H9 (cell line): ENCODE data around the gene RNASET2. TPM values are rescaled to one million over a fixed set of nuclear protein-coding genes. Genes with fewer than 3 reads are reported as not detected.

Experiments used
- DNase-seq: peaks from one replicate; pipeline ENCODE4 v3.0.0-alpha.2; 2017
- H2AFZ ChIP-seq: one replicate; pipeline ENCODE4 v1.6.1; 2013; ENCODE audit warnings: mild to moderate bottlenecking, low read length, control low read depth, moderate library complexity
- H2AK5ac ChIP-seq: 2 replicates; pipeline ENCODE4 v1.6.1; 2013; ENCODE audit warnings: low read length, control low read depth, mixed read lengths; ENCODE audit not compliant: insufficient read length
- H2BK120ac ChIP-seq: one replicate; pipeline ENCODE4 v1.6.1; 2013; ENCODE audit warnings: low read depth, mild to moderate bottlenecking, low read length, control low read depth, inconsistent platforms; ENCODE audit not compliant: poor library complexity, severe bottlenecking
- H2BK12ac ChIP-seq: 2 replicates; pipeline ENCODE4 v1.6.1; 2013; ENCODE audit warnings: low read length, control low read depth, mixed read lengths, low read depth; ENCODE audit not compliant: insufficient read length
- H2BK15ac ChIP-seq: 2 replicates; pipeline ENCODE4 v1.6.1; 2013; ENCODE audit warnings: low read depth, low read length, control low read depth
- H2BK20ac ChIP-seq: one replicate; pipeline ENCODE4 v1.6.1; 2013; ENCODE audit warnings: low read depth, mild to moderate bottlenecking, low read length, control low read depth, inconsistent platforms; ENCODE audit not compliant: poor library complexity, severe bottlenecking
- H2BK5ac ChIP-seq: 2 replicates; pipeline ENCODE4 v1.6.1; 2013; ENCODE audit warnings: low read length, control low read depth, mixed read lengths; ENCODE audit not compliant: insufficient read length
- H3K14ac ChIP-seq: 2 replicates; pipeline ENCODE4 v1.6.1; 2013; ENCODE audit warnings: low read length, control low read depth; ENCODE audit not compliant: insufficient read depth
- H3K18ac ChIP-seq: 2 replicates; pipeline ENCODE4 v1.6.1; 2013; ENCODE audit warnings: low read depth, mild to moderate bottlenecking, mixed read lengths, low read length, control low read depth; ENCODE audit not compliant: insufficient read length
- H3K23ac ChIP-seq: 2 replicates; pipeline ENCODE4 v1.6.1; 2013; ENCODE audit warnings: low read length, control low read depth, mixed read lengths, low read depth; ENCODE audit not compliant: insufficient read length
- H3K23me2 ChIP-seq: 2 replicates; pipeline ENCODE4 v1.6.1; 2013; ENCODE audit warnings: low read depth, mild to moderate bottlenecking, mixed read lengths, low read length, control low read depth; ENCODE audit not compliant: insufficient read length, poor library complexity, severe bottlenecking
- H3K27ac ChIP-seq: 2 replicates; pipeline ENCODE4 v1.5.1; 2013; ENCODE audit warnings: low read length, control low read depth, mixed read lengths, low read depth; ENCODE audit not compliant: insufficient read length
- H3K27me3 ChIP-seq: 2 replicates; pipeline ENCODE4 v1.6.1; 2013; ENCODE audit warnings: low read length, control low read depth, inconsistent platforms; ENCODE audit not compliant: insufficient read depth
- H3K4ac ChIP-seq: 2 replicates; pipeline ENCODE4 v1.6.1; 2013; ENCODE audit warnings: low read depth, mild to moderate bottlenecking, control low read depth, inconsistent platforms, low read length, moderate library complexity
- H3K4me1 ChIP-seq: 2 replicates; pipeline ENCODE4 v1.6.1; 2013; ENCODE audit warnings: low read length, control low read depth, inconsistent platforms; ENCODE audit not compliant: insufficient read depth
- H3K4me2 ChIP-seq: 2 replicates; pipeline ENCODE4 v1.6.1; 2013; ENCODE audit warnings: low read length, control low read depth, mixed read lengths; ENCODE audit not compliant: insufficient read length, insufficient read depth
- H3K56ac ChIP-seq: 2 replicates; pipeline ENCODE4 v1.6.1; 2013; ENCODE audit warnings: low read depth, mild to moderate bottlenecking, mixed read lengths, low read length, control low read depth; ENCODE audit not compliant: insufficient read length
- H3K79me1 ChIP-seq: 2 replicates; pipeline ENCODE4 v1.6.1; 2013; ENCODE audit warnings: low read depth, mild to moderate bottlenecking, moderate library complexity, low read length, control low read depth, inconsistent platforms; ENCODE audit not compliant: insufficient read depth, poor library complexity, severe bottlenecking
- H3K79me2 ChIP-seq: 2 replicates; pipeline ENCODE4 v1.6.1; 2013; ENCODE audit warnings: low read length, control low read depth, inconsistent platforms; ENCODE audit not compliant: insufficient read depth
- H3K9ac ChIP-seq: 2 replicates; pipeline ENCODE4 v1.6.1; 2013; ENCODE audit warnings: low read length, control low read depth, mixed read lengths; ENCODE audit not compliant: insufficient read length; ENCODE audit errors: extremely low read depth
- H3K9me3 ChIP-seq: one replicate; pipeline ENCODE4 v1.6.1; 2013; ENCODE audit warnings: low read depth, low read length, inconsistent platforms; ENCODE audit not compliant: control insufficient read depth
- H3T11ph ChIP-seq: one replicate; pipeline ENCODE4 v1.6.1; 2013; ENCODE audit warnings: mild to moderate bottlenecking, low read length, control low read depth, inconsistent platforms
- H4K20me1 ChIP-seq: one replicate; pipeline ENCODE4 v1.6.1; 2013; ENCODE audit not compliant: control insufficient read depth, insufficient read length, insufficient read depth
- H4K5ac ChIP-seq: 2 replicates; pipeline ENCODE4 v1.6.1; 2013; ENCODE audit warnings: low read depth, mild to moderate bottlenecking, mixed read lengths, low read length, control low read depth; ENCODE audit not compliant: insufficient read length
- H4K8ac ChIP-seq: replicated peaks from 2 replicates; pipeline ENCODE4 v1.6.1; 2013; ENCODE audit warnings: low read length, control low read depth, mixed read lengths, low read depth; ENCODE audit not compliant: insufficient read length
- H4K91ac ChIP-seq: 2 replicates; pipeline ENCODE4 v1.6.1; 2013; ENCODE audit warnings: low read depth, mild to moderate bottlenecking, moderate library complexity, mixed read lengths, low read length, control low read depth; ENCODE audit not compliant: insufficient read length
- H3K27ac Mint-ChIP-seq, 3 experiments: 2 replicates in 2 of 3; 3 replicates in 1 of 3; pipeline ENCODE4 v1.8.0; 2020 to 2021; ENCODE audit warnings: mixed read lengths in 3 of 3, mild to moderate bottlenecking in 1 of 3, moderate library complexity in 1 of 3
- H3K27me3 Mint-ChIP-seq: 2 replicates; pipeline ENCODE4 v1.8.0; 2021; ENCODE audit warnings: low read depth, mild to moderate bottlenecking, moderate library complexity, mixed read lengths
- H3K36me3 Mint-ChIP-seq, 3 experiments: 2 replicates in 2 of 3; 3 replicates in 1 of 3; pipeline ENCODE4 v1.8.0; 2020 to 2021; ENCODE audit warnings: low read depth in 3 of 3, mixed read lengths in 3 of 3; ENCODE audit not compliant: insufficient read depth in 1 of 3
- H3K4me1 Mint-ChIP-seq, 2 experiments: 2 replicates each; pipeline ENCODE4 v1.8.0; 2020; ENCODE audit warnings: mixed read lengths in 2 of 2
- H3K4me3 Mint-ChIP-seq, 2 experiments: 2 replicates in 1 of 2; 3 replicates in 1 of 2; pipeline ENCODE4 v1.8.0; 2020 to 2021; ENCODE audit warnings: mild to moderate bottlenecking in 2 of 2, mixed read lengths in 2 of 2, moderate library complexity in 1 of 2
- H3K9me3 Mint-ChIP-seq, 2 experiments: 2 replicates in 1 of 2; 3 replicates in 1 of 2; pipeline ENCODE4 v1.8.0; 2020; ENCODE audit warnings: mild to moderate bottlenecking in 2 of 2, mixed read lengths in 2 of 2, moderate library complexity in 1 of 2
- WGBS: extraction: QIAGEN DNeasy Blood & Tissue Kit; methylation state at CpG from one replicate; pipeline ENCODE4 v1.1.7; 2013; ENCODE audit warnings: missing lambda C conversion rate, low lambda C conversion rate, mixed read lengths; ENCODE audit not compliant: insufficient read length; ENCODE audit errors: extremely low coverage; 5-methylcytosine and 5-hydroxymethylcytosine counted together
- total RNA-seq: library from RNA; stranded (reverse); gene quantifications from 2 replicates; pipeline ENCODE4 v1.2.1, GENCODE V29; 2021
- TF ChIP-seq, protein P1 (sequence below): fragments of 200-600 bp; sonication (generic); conservative IDR thresholded peaks from 3 replicates; pipeline ENCODE4 v1.8.0; 2021; ENCODE audit warnings: antibody characterized with exemption, mild to moderate bottlenecking

Gene RNASET2
- total RNA-seq, 1 experiment from 2014 or later: 28.2 TPM

DNA sequence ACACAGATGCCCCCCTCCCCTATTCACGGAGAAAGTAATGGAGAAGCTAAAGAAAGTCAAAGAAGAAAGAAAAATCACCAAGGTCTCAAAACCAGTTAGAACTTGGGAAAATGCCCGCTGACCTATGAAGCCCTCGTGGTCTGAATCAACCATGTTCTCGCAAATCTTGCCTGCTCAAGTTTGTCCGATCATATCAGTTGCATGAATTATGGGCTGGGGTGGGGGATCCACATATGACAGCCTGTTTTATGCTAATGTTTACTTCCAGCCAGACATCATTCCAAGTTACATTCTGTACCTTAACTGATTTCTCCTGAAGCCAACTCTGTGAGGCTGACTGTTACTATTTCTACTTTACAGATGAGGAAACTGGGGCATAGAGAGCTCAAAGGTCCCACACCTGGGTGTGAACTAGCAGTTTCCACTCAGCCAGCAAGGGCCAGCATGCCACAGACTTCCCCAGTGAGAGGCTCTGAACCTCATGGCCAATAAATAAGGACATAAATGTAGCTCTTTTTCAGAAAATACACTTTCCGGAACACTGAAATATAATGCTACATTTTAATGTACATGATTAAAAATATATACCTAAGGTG is 2.1 kb downstream of the RNASET2 start:
- no peak for DNase-seq
- no peak overlapping the region for H3K56ac ChIP-seq
- no peak overlapping the region for H2BK12ac ChIP-seq
- no peak overlapping the region for H2BK120ac ChIP-seq
- H3K9ac ChIP-seq: no peak overlapping the region
- no peak overlapping the region for H2BK20ac ChIP-seq
- no peak overlapping the region for H3K4ac ChIP-seq
- no peak overlapping the region for H2BK5ac ChIP-seq
- H3K9me3 ChIP-seq: no peaks in the 10 kb centered on the region
- H3K23ac ChIP-seq: no peak overlapping the region
- H3K4me1 ChIP-seq: no peaks in the 10 kb centered on the region; the same call in 1 of the 2 replicates
- Mint-ChIP-seq H3K9me3 (peaks cover 0 to 12% of the 10 kb centered on the region in 2 experiments; a peak in 2 of 5 replicates), H3K27me3 (peaks cover 13% of the 10 kb centered on the region), H3K27ac (no peak overlapping the region), H3K4me3 (no peak overlapping the region), H3K4me1 (peaks cover 38 to 40% of the 10 kb centered on the region in 2 experiments), H3K36me3 (peaks cover 14 to 21% (median 18%) of the 10 kb centered on the region in 3 experiments)
- peaks cover 3% of the 10 kb centered on the region for H4K20me1 ChIP-seq
- H4K8ac ChIP-seq: no peak overlapping the region
- H2AFZ ChIP-seq: no peak overlapping the region
- H3K79me2 ChIP-seq: no peaks in the 10 kb centered on the region
- no peak overlapping the region for H3K27ac ChIP-seq
- no peak overlapping the region for H3T11ph ChIP-seq
- WGBS: no CpG with 5 or more reads among the region's 6 CpGs
- no peak overlapping the region for H3K4me2 ChIP-seq
- H3K18ac ChIP-seq: no peak overlapping the region
- no peak overlapping the region for H4K91ac ChIP-seq
- no peaks in the 10 kb centered on the region for H3K79me1 ChIP-seq
- no peak overlapping the region for H4K5ac ChIP-seq
- H2BK15ac ChIP-seq: no peak overlapping the region
- no peak overlapping the region for H3K14ac ChIP-seq
- no peak overlapping the region for H2AK5ac ChIP-seq
- H3K23me2 ChIP-seq: peaks cover 9% of the 10 kb centered on the region
- no peaks in the 10 kb centered on the region for H3K27me3 ChIP-seq
- TF ChIP-seq, protein P1, sequence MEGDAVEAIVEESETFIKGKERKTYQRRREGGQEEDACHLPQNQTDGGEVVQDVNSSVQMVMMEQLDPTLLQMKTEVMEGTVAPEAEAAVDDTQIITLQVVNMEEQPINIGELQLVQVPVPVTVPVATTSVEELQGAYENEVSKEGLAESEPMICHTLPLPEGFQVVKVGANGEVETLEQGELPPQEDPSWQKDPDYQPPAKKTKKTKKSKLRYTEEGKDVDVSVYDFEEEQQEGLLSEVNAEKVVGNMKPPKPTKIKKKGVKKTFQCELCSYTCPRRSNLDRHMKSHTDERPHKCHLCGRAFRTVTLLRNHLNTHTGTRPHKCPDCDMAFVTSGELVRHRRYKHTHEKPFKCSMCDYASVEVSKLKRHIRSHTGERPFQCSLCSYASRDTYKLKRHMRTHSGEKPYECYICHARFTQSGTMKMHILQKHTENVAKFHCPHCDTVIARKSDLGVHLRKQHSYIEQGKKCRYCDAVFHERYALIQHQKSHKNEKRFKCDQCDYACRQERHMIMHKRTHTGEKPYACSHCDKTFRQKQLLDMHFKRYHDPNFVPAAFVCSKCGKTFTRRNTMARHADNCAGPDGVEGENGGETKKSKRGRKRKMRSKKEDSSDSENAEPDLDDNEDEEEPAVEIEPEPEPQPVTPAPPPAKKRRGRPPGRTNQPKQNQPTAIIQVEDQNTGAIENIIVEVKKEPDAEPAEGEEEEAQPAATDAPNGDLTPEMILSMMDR: no peak
